ENCODE data around the gene CDK19. TPM values are rescaled to one million over a fixed set of nuclear protein-coding genes. Genes with fewer than 3 reads are reported as not detected.

CDK19 gene
- total and polyA plus RNA-seq, 2 of the 13 experiments (the other 11 are each of a cell fraction or from before 2014, with no cell fraction given): 13.4 to 27.0 TPM

DNA sequence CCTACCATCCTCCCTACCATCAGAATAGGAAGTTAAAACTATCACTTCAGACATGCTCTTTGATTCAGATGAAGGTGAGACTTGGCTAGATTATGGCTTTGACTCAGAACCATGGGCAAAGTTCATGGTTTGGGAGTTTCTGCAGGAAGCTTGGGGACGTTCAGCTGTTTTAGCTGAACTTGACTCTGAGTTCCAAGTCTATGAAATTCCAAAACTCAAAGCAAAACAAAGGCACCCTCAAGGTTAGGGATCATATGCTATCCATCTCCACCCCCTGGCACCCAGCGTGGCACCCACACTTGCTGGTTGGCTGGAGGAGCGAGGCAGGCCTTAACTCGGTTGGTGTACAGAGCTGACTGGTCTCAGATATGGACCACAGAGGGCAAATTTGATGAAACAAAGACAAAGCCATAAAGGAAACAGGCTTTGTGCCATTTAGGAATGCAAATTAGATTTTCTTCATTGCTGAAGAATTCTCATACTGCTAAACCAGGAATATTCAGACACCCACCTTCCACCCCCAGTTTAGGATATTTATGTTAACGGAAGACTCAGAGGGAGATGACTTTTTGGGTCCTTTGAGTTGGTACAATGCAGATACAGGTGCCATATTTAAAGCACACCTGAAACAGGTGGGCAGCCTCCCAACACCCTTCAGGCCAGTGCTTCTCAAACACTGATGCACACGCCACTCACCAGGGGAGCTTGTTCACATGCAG, 250.4 kb downstream of the CDK19 start (continued):
- TF ChIP-seq, protein P1, sequence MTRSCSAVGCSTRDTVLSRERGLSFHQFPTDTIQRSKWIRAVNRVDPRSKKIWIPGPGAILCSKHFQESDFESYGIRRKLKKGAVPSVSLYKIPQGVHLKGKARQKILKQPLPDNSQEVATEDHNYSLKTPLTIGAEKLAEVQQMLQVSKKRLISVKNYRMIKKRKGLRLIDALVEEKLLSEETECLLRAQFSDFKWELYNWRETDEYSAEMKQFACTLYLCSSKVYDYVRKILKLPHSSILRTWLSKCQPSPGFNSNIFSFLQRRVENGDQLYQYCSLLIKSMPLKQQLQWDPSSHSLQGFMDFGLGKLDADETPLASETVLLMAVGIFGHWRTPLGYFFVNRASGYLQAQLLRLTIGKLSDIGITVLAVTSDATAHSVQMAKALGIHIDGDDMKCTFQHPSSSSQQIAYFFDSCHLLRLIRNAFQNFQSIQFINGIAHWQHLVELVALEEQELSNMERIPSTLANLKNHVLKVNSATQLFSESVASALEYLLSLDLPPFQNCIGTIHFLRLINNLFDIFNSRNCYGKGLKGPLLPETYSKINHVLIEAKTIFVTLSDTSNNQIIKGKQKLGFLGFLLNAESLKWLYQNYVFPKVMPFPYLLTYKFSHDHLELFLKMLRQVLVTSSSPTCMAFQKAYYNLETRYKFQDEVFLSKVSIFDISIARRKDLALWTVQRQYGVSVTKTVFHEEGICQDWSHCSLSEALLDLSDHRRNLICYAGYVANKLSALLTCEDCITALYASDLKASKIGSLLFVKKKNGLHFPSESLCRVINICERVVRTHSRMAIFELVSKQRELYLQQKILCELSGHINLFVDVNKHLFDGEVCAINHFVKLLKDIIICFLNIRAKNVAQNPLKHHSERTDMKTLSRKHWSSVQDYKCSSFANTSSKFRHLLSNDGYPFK (CRISPR knock-in tag; IDR thresholded peaks at IDR 0.05; ENCODE audit: borderline replicate concordance): 0 out of 2 replicates have a peak, but pooled peaks have one; percentile 2
- TF ChIP-seq, protein P2, sequence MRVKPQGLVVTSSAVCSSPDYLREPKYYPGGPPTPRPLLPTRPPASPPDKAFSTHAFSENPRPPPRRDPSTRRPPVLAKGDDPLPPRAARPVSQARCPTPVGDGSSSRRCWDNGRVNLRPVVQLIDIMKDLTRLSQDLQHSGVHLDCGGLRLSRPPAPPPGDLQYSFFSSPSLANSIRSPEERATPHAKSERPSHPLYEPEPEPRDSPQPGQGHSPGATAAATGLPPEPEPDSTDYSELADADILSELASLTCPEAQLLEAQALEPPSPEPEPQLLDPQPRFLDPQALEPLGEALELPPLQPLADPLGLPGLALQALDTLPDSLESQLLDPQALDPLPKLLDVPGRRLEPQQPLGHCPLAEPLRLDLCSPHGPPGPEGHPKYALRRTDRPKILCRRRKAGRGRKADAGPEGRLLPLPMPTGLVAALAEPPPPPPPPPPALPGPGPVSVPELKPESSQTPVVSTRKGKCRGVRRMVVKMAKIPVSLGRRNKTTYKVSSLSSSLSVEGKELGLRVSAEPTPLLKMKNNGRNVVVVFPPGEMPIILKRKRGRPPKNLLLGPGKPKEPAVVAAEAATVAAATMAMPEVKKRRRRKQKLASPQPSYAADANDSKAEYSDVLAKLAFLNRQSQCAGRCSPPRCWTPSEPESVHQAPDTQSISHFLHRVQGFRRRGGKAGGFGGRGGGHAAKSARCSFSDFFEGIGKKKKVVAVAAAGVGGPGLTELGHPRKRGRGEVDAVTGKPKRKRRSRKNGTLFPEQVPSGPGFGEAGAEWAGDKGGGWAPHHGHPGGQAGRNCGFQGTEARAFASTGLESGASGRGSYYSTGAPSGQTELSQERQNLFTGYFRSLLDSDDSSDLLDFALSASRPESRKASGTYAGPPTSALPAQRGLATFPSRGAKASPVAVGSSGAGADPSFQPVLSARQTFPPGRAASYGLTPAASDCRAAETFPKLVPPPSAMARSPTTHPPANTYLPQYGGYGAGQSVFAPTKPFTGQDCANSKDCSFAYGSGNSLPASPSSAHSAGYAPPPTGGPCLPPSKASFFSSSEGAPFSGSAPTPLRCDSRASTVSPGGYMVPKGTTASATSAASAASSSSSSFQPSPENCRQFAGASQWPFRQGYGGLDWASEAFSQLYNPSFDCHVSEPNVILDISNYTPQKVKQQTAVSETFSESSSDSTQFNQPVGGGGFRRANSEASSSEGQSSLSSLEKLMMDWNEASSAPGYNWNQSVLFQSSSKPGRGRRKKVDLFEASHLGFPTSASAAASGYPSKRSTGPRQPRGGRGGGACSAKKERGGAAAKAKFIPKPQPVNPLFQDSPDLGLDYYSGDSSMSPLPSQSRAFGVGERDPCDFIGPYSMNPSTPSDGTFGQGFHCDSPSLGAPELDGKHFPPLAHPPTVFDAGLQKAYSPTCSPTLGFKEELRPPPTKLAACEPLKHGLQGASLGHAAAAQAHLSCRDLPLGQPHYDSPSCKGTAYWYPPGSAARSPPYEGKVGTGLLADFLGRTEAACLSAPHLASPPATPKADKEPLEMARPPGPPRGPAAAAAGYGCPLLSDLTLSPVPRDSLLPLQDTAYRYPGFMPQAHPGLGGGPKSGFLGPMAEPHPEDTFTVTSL (CRISPR knock-in tag; IDR thresholded peaks at IDR 0.05; ENCODE audit: borderline replicate concordance): peak; percentile 65; the same call in 1 of the 2 replicates
- TF ChIP-seq, protein P3, sequence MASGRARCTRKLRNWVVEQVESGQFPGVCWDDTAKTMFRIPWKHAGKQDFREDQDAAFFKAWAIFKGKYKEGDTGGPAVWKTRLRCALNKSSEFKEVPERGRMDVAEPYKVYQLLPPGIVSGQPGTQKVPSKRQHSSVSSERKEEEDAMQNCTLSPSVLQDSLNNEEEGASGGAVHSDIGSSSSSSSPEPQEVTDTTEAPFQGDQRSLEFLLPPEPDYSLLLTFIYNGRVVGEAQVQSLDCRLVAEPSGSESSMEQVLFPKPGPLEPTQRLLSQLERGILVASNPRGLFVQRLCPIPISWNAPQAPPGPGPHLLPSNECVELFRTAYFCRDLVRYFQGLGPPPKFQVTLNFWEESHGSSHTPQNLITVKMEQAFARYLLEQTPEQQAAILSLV (CRISPR knock-in tag; IDR thresholded peaks at IDR 0.05; ENCODE audit: borderline replicate concordance): no peak
- no peak for TF ChIP-seq ZNF670 (CRISPR knock-in tag; IDR thresholded peaks at IDR 0.05; ENCODE audit: borderline replicate concordance)

All from HepG2 (cell line).